GM23338 (cell line): ENCODE measurements around the gene PRPH2. TPM values are rescaled to one million over a fixed set of nuclear protein-coding genes. Genes with fewer than 3 reads are reported as not detected.

Experiments used
- CREB1 ChIP-seq: fragments of 250-450 bp; sonication (Bioruptor Pico); IDR thresholded peaks from 2 replicates; pipeline ENCODE4 v1.5.0; 2020; ENCODE audit warnings: low read depth, mild to moderate bottlenecking, moderate library complexity
- EZH2 ChIP-seq: fragments of 200-600 bp; sonication (generic); IDR thresholded peaks from one replicate; pipeline ENCODE4 v1.8.0; 2017; ENCODE audit warnings: antibody characterized with exemption, mild to moderate bottlenecking, low read depth; ENCODE audit not compliant: unreplicated experiment
- EZH2phosphoT487 ChIP-seq: fragments of 200-600 bp; sonication (generic); IDR thresholded peaks from one replicate; pipeline ENCODE4 v1.8.1; 2018; ENCODE audit warnings: antibody characterized with exemption; ENCODE audit not compliant: unreplicated experiment
- JUNB ChIP-seq: IDR thresholded peaks from one replicate; pipeline ENCODE4 v1.6.1; 2016; ENCODE audit warnings: antibody characterized with exemption; ENCODE audit not compliant: unreplicated experiment
- NANOG ChIP-seq: IDR thresholded peaks from 2 replicates; pipeline ENCODE4 v1.6.1; 2016; ENCODE audit warnings: antibody characterized with exemption, borderline replicate concordance
- ZNF331 ChIP-seq: fragments of 250-450 bp; sonication (Bioruptor Pico); IDR thresholded peaks from 2 replicates; pipeline ENCODE4 v1.5.0; 2020; ENCODE audit warnings: low read depth, mild to moderate bottlenecking, moderate library complexity
- polyA plus RNA-seq: library from polyadenylated mRNA; unstranded; fragments of >200 nt; fragmentation: Nextera tagmentation; extraction: Ambion mirVana; gene quantifications from 2 replicates; pipeline ENCODE4 v1.2.1, GENCODE V29; 2016
- total RNA-seq: library from RNA; depleted of rRNA; stranded (reverse); fragments of >200 nt; shearing (Covaris generic); gene quantifications from 2 replicates; pipeline ENCODE4 v1.2.3, GENCODE V29; 2014
- TF ChIP-seq, protein P1 (sequence below): IDR thresholded peaks from one replicate; pipeline ENCODE4 v1.6.1; 2018; ENCODE audit warnings: antibody characterized with exemption; ENCODE audit not compliant: unreplicated experiment
- TF ChIP-seq, protein P2 (sequence below): fragments of 250-450 bp; sonication (Bioruptor Pico); IDR thresholded peaks from 2 replicates; pipeline ENCODE4 v1.5.0; 2020; ENCODE audit warnings: mild to moderate bottlenecking, moderate library complexity

Gene PRPH2
- total and polyA plus RNA-seq, 2 experiments from 2014 or later: 0.50 to 0.52 TPM

DNA sequence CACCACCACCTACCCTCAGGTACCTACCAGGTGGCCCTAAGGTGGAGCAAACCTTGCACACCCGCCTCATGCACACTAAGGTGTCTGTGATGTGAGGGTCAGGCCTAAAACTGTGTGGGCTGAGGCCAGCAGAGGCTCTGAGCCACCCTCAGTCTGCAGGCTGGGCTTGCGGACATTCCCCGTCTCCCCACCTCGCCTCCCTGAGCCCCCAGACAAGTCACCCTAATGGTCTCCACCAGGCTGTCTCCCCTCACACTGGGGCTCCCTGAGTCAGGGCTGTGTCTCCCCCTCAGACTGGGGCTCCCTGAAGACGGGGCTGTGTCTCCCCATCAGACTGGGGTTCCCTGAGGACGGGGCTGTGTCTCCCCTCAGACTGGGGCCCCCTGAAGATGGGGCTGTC, 12.5 kb downstream of the PRPH2 start (continued):
- TF ChIP-seq, protein P1, sequence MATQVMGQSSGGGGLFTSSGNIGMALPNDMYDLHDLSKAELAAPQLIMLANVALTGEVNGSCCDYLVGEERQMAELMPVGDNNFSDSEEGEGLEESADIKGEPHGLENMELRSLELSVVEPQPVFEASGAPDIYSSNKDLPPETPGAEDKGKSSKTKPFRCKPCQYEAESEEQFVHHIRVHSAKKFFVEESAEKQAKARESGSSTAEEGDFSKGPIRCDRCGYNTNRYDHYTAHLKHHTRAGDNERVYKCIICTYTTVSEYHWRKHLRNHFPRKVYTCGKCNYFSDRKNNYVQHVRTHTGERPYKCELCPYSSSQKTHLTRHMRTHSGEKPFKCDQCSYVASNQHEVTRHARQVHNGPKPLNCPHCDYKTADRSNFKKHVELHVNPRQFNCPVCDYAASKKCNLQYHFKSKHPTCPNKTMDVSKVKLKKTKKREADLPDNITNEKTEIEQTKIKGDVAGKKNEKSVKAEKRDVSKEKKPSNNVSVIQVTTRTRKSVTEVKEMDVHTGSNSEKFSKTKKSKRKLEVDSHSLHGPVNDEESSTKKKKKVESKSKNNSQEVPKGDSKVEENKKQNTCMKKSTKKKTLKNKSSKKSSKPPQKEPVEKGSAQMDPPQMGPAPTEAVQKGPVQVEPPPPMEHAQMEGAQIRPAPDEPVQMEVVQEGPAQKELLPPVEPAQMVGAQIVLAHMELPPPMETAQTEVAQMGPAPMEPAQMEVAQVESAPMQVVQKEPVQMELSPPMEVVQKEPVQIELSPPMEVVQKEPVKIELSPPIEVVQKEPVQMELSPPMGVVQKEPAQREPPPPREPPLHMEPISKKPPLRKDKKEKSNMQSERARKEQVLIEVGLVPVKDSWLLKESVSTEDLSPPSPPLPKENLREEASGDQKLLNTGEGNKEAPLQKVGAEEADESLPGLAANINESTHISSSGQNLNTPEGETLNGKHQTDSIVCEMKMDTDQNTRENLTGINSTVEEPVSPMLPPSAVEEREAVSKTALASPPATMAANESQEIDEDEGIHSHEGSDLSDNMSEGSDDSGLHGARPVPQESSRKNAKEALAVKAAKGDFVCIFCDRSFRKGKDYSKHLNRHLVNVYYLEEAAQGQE: no peak
- TF ChIP-seq EZH2: no peak
- TF ChIP-seq EZH2phosphoT487: no peak
- TF ChIP-seq ZNF331 (CRISPR knock-in tag): no peak
- TF ChIP-seq JUNB: no peak
- TF ChIP-seq, protein P2, sequence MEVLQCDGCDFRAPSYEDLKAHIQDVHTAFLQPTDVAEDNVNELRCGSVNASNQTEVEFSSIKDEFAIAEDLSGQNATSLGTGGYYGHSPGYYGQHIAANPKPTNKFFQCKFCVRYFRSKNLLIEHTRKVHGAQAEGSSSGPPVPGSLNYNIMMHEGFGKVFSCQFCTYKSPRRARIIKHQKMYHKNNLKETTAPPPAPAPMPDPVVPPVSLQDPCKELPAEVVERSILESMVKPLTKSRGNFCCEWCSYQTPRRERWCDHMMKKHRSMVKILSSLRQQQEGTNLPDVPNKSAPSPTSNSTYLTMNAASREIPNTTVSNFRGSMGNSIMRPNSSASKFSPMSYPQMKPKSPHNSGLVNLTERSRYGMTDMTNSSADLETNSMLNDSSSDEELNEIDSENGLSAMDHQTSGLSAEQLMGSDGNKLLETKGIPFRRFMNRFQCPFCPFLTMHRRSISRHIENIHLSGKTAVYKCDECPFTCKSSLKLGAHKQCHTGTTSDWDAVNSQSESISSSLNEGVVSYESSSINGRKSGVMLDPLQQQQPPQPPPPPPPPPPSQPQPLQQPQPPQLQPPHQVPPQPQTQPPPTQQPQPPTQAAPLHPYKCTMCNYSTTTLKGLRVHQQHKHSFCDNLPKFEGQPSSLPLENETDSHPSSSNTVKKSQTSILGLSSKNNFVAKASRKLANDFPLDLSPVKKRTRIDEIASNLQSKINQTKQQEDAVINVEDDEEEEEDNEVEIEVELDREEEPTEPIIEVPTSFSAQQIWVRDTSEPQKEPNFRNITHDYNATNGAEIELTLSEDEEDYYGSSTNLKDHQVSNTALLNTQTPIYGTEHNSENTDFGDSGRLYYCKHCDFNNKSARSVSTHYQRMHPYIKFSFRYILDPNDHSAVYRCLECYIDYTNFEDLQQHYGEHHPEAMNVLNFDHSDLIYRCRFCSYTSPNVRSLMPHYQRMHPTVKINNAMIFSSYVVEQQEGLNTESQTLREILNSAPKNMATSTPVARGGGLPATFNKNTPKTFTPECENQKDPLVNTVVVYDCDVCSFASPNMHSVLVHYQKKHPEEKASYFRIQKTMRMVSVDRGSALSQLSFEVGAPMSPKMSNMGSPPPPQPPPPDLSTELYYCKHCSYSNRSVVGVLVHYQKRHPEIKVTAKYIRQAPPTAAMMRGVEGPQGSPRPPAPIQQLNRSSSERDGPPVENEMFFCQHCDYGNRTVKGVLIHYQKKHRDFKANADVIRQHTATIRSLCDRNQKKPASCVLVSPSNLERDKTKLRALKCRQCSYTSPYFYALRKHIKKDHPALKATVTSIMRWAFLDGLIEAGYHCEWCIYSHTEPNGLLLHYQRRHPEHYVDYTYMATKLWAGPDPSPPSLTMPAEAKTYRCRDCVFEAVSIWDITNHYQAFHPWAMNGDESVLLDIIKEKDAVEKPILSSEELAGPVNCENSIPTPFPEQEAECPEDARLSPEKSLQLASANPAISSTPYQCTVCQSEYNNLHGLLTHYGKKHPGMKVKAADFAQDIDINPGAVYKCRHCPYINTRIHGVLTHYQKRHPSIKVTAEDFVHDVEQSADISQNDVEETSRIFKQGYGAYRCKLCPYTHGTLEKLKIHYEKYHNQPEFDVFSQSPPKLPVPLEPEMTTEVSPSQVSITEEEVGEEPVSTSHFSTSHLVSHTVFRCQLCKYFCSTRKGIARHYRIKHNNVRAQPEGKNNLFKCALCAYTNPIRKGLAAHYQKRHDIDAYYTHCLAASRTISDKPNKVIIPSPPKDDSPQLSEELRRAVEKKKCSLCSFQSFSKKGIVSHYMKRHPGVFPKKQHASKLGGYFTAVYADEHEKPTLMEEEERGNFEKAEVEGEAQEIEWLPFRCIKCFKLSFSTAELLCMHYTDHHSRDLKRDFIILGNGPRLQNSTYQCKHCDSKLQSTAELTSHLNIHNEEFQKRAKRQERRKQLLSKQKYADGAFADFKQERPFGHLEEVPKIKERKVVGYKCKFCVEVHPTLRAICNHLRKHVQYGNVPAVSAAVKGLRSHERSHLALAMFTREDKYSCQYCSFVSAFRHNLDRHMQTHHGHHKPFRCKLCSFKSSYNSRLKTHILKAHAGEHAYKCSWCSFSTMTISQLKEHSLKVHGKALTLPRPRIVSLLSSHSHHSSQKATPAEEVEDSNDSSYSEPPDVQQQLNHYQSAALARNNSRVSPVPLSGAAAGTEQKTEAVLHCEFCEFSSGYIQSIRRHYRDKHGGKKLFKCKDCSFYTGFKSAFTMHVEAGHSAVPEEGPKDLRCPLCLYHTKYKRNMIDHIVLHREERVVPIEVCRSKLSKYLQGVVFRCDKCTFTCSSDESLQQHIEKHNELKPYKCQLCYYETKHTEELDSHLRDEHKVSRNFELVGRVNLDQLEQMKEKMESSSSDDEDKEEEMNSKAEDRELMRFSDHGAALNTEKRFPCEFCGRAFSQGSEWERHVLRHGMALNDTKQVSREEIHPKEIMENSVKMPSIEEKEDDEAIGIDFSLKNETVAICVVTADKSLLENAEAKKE (CRISPR knock-in tag): no peak
- no peak for TF ChIP-seq CREB1 (CRISPR knock-in tag)
- no peak for TF ChIP-seq NANOG
